GM21529 (cell line): ENCODE data around the gene DUSP9.

Source experiments
- ATAC-seq: cut with Tn5 transposase; IDR thresholded peaks from one replicate; pipeline ENCODE4 v1.9.1; 2021; ENCODE audit not compliant: unreplicated experiment

DUSP9 gene

DNA sequence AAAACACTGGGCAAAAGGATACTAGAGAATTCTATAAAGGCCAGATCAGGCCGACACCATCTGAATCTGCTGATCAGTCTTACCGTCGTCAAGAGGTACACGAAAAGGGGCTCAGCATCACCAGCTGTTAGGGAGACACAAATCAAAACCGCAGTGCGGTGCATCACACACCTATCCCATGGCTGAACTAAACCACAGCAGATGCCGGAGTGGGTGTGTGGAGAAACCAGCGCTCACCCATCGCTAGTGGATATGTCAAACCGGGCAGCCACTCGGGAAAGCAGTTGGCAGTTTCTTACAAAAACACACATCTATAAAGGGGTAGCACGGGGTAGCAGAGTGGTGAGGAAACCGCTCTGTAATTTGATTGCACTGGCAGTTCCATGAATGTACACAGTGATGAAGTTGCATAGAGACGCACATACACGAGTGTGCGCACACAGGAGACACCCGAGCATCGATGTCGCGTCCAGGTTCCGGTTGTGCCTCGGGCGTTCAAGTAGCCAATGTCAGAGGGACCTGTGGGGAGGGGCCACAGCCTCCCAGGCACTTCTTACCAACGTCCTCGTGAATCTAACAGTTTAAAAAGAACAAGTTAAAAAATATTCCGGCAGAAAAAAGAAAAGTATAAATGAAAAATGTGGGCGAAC lies 24.9 kb upstream of the DUSP9 start:
- ATAC-seq = no peak

- ATAC-seq = no peak
Observed at GRCh38 chrX:153622661-153623309, 24.2 kb upstream of the DUSP9 start.

- no peak for ATAC-seq
Observed at GRCh38 chrX:153623310-153624029, 23.5 kb upstream of the DUSP9 start.

GRCh38 chrX:153624196-153625091 lies 22.6 kb upstream of the DUSP9 start:
- ATAC-seq = no peak

DNA sequence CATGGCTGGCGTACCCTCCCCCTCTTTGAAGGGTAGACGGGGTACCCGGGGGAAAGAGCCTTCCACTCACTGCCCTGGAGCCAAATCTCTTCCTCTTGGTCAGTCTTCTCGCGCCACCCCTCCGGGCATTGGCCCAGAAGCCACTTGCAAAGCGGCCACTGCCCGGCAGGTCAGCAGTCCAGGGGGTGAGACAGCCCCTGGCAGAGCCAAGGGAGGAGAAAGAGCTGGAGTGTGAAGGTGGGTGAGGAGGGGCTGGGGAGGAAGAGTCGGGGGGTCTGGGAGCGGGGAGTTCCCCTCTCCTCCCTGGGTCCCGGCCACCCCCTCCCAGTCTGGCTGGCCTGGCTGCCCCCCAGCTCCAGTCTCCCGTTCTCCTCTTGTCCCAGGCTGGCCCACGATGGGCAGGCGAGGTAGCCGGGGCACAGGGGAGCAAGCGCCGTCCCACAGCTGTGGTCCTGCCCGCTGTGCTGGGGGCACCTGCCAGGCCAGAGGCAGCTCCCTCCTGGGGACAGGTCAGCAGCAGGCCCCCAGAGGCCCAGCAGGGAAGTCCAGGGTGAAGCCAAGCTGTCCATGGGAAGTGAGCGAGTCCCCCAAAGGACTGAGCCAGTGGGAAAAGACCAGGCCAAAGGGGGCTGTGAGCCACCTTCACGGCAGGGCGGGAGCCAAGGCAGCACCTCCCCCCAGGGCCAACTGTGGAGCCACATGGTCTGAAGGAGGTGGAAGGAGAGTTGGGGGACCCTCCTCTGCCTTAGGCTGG lies 21.6 kb upstream of the DUSP9 start:
- no peak for ATAC-seq

DNA sequence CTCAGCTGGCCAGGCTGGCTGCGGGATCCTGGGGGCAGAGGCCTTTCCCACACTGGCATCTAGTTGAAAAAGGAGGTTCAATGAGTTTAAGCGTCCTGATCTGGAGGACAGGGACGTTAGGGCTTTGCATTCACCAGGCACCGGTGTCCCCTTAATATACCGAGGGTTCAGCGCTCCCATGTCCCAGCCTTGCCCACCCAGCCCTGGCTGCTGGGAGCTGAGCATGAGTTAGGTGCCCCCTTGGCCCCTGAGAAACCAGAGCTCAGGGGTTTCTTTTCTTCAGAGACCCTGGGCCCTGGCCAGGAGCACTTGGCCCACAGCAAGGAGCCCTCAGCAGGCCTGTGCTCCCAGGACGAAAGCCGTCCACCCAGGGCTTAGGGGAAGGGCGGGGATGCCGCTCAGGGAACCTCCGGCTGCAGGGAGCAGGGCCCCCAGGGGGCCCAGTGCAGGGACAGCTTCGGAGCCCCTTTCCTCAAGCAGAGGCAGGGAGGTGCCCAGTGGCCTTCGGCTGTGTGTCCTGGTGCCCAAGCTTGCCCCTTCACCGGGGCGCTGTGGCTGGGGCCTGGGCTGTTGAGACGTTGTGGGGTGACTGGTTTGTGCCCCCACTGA lies 20.9 kb upstream of the DUSP9 start:
- ATAC-seq = no peak

DNA sequence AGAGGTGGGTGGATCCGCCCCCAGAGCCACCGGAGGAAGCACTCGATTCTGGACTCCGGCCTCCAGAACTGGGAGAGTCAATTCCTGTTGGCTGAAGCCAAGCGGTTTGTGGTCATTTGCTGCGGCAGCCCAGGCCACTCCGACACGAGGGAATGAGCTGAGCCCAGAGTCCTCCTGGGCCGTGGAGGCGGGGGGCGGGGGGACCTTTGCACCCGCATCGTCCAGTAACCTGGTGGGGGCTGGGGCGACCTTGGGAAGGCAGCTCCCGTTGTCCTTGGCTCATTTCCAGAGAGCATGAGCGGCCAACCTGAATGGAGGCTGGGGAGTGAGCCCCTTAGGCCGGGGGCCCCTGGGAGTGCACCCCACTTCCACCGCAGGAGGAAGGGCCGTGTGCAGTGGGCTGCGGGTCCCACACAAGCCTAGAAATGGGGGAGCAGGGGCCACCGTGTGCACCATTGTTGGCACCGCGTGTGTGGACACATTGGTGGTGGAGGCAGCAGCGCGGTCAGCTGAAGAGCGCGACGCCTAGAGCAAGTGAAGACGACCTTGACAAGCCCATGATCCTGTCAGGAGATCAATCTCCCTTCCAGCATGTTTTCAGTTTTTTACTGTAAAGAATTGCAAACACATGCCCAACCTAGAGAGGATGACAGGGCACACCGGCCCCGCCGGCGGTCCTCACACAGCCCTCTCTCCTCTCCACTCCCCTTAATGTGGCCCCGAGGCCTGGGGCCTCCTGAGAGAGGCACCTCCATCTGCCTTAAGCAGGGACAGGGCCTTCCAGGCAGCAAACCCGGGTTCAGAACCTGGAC lies 19.9 kb upstream of the DUSP9 start:
- ATAC-seq = no peak

- no peak for ATAC-seq
Observed at GRCh38 chrX:153627675-153628111, 19.3 kb upstream of the DUSP9 start.

DNA sequence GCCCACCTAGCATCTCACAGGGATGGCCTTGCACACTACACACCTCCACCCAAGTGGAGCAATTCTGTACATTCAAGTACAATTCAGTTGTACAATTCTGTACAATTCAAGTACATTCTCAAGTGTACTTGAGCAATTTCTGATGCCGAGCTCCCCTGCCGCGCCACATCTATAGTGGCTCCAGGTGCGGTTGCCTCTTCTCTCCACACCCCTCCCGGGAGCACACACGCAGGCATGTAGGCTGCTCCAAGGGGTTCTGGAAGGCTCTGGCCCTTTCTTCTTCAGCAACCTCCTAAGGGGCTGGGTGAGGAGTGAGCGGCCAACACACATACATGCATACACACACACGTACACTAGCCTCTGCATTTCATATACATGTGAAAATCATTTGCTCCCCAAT lies 18.9 kb upstream of the DUSP9 start:
- no peak for ATAC-seq

DNA sequence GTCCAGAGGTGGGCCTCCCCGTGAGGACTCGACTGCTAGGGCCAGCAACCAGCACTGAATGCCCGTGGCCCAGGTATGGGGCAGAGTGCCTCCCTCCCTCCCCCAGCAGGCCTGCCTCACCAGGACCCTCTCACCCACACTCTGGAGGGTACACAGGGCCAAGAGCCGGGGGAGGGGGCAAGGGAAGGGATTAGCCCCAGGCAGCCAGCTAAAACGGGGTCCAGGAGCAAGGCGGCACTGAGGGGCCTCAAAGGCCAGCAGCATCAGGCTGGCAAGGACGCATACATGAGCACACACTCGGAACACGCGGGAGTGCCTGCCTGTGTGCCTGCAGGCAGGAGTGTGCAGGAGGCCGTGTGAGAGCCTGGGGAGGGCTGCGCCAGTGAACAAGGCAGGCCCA lies 18.3 kb upstream of the DUSP9 start:
- ATAC-seq = no peak

GRCh38 chrX:153631346-153631745 lies 15.7 kb upstream of the DUSP9 start:
- ATAC-seq = no peak

GRCh38 chrX:153631907-153632594 lies 15.0 kb upstream of the DUSP9 start:
- ATAC-seq = no peak

DNA sequence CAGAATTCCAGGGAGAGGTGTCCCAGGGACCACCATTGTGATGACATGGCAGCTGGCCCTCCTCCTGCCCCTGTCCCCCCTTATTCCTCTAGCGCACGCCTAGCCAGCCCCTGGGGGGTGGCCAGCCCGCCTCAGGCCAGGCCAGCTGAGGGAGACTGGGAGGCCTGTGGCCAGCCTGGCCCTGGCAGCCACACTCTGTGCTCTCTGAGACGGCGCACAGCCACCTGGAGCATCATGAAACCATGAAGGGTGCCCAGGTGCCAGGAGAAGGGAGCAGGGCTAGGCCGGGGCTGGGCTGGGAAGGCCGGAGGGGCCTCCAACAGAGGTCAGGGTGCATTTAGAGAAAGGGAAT lies 14.4 kb upstream of the DUSP9 start:
- ATAC-seq = no peak

DNA sequence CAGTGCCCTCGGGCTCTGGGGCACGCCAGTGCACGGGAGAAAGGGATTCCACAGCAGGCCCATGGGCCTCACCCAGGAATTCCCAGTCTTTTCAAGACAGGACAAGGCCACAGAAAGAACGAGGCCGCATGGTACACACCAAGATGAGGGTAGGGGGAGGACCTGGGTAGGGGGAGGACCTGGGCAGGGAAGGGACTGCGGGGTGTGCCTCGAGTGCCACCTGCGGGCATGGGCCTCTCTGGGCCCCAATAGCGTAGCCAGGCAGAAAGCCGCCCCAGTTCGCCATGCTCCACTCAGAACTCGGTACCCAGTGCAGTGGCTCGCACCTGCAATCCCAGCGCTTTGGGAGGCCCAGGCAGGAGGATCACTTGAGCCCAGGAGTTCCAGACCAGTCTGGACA lies 14.0 kb upstream of the DUSP9 start:
- ATAC-seq = no peak

- no peak for ATAC-seq
Observed at GRCh38 chrX:153633607-153634180, 13.3 kb upstream of the DUSP9 start.

GRCh38 chrX:153634236-153634635 lies 12.8 kb upstream of the DUSP9 start:
- no peak for ATAC-seq

DNA sequence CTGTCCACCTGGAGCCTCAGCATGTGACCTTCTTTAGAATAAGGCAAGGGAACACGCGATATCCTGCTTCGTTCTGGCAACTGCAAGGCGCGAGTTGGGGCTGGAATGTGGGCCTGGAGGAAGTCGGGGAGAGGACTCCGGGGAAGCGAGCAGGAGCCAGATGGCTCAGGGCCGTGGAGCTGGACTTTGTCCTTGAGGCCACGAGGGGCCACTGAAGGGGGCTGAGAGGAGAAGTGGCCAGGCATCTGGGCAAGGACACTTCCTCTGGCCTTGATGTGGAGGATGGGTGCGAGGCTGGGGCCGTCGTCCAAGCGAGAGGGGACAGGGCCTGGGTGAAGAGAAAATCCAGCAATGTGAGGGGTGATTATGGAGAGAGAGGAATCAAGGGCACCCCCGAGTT lies 12.2 kb upstream of the DUSP9 start:
- ATAC-seq = no peak

- ATAC-seq = no peak
Observed at GRCh38 chrX:153635388-153635787, 11.6 kb upstream of the DUSP9 start.
